Liver (tissue), 3 donors: Measurements from ENCODE around the gene CYB5RL.

Experiments
- ATF3 ChIP-seq: IDR thresholded peaks from 2 replicates; pipeline ENCODE4 v1.6.1; 2016; ENCODE audit warnings: antibody characterized with exemption
- CTCF ChIP-seq: fragments of 150-350 bp; IDR thresholded peaks from 2 replicates; pipeline ENCODE4 v1.5.1; 2017; ENCODE audit warnings: improper control_type of control experiment, low read depth, low read length; ENCODE audit not compliant: missing input control
- EGR1 ChIP-seq, 2 donors: IDR thresholded peaks; 2 replicates each; pipeline ENCODE4 v1.6.1; 2016 to 2018; ENCODE audit warnings: antibody characterized with exemption in 2 of 2, low read depth in 2 of 2
- GABPA ChIP-seq, 2 donors: IDR thresholded peaks in 1 of 2; conservative IDR thresholded peaks in 1 of 2; 2 replicates each; pipeline ENCODE4 v1.6.1; 2016; ENCODE audit warnings: antibody characterized with exemption in 2 of 2, mild to moderate bottlenecking in 1 of 2, moderate library complexity in 1 of 2
- MAX ChIP-seq: IDR thresholded peaks from 2 replicates; pipeline ENCODE4 v1.6.1; 2016; ENCODE audit warnings: antibody characterized with exemption
- RAD21 ChIP-seq, 2 donors: IDR thresholded peaks; 2 replicates each; pipeline ENCODE4 v1.6.1; 2016; ENCODE audit warnings: antibody characterized with exemption in 2 of 2, mild to moderate bottlenecking in 2 of 2
- REST ChIP-seq: IDR thresholded peaks from 2 replicates; pipeline ENCODE4 v1.6.1; 2016; ENCODE audit warnings: antibody characterized with exemption, mild to moderate bottlenecking
- RXRA ChIP-seq, 2 donors: IDR thresholded peaks; 2 replicates each; pipeline ENCODE4 v1.6.1; 2017 to 2018; ENCODE audit warnings: antibody characterized with exemption in 2 of 2, mild to moderate bottlenecking in 1 of 2
- SP1 ChIP-seq: IDR thresholded peaks from 2 replicates; pipeline ENCODE4 v1.6.1; 2018; ENCODE audit warnings: antibody characterized with exemption, mild to moderate bottlenecking
- TAF1 ChIP-seq: conservative IDR thresholded peaks from 2 replicates; pipeline ENCODE4 v1.6.1; 2016; ENCODE audit warnings: antibody characterized with exemption, mild to moderate bottlenecking
- YY1 ChIP-seq: IDR thresholded peaks from 2 replicates; pipeline ENCODE4 v1.6.1; 2016; ENCODE audit warnings: antibody characterized with exemption, mild to moderate bottlenecking
- ZBTB33 ChIP-seq: IDR thresholded peaks from 2 replicates; pipeline ENCODE4 v1.6.1; 2016; ENCODE audit warnings: antibody characterized with exemption
- donor health status: healthy.
- donor health status: healthy.

GRCh38 chr1:54156201-54156600 lies 43.6 kb downstream of the CYB5RL start:
- no peak for TF ChIP-seq SP1
- TF ChIP-seq MAX: no peak
- TF ChIP-seq CTCF: no peak
- no peak for TF ChIP-seq GABPA (IDR thresholded peaks at IDR 0.05 in 1 of 2, conservative IDR thresholded peaks at IDR 0.05 in 1 of 2)
- TF ChIP-seq TAF1: no peak
- no peak for TF ChIP-seq RAD21 (IDR thresholded peaks at IDR 0.05)
- TF ChIP-seq REST: no peak
- no peak for TF ChIP-seq ATF3
- no peak for TF ChIP-seq ZBTB33
- no peak for TF ChIP-seq YY1
- TF ChIP-seq EGR1 (IDR thresholded peaks at IDR 0.05; ENCODE audit: low read depth in 2 of 2): no peak
- TF ChIP-seq RXRA (IDR thresholded peaks at IDR 0.05): no peak
